H1 (cell line): ENCODE measurements around the gene AP2A2. TPM values are rescaled to one million over a fixed set of nuclear protein-coding genes. Genes with fewer than 3 reads are reported as not detected.

Experiments
- BACH1 ChIP-seq: IDR thresholded peaks from 2 replicates; pipeline ENCODE4 v1.6.1; 2012; ENCODE audit warnings: low read length, improper control_type of control experiment
- CBX8 ChIP-seq: fragments of 300-800, 300-1000 bp; sonication (generic); IDR thresholded peaks from 2 replicates; pipeline ENCODE4 v1.7.1; 2016; ENCODE audit warnings: low read depth, low read length, borderline replicate concordance
- CTBP2 ChIP-seq: IDR thresholded peaks from 2 replicates; pipeline ENCODE4 v1.7.0; 2011; ENCODE audit warnings: borderline replicate concordance, mild to moderate bottlenecking, moderate library complexity, mixed read lengths, low read length; ENCODE audit not compliant: insufficient read depth, insufficient read length
- PHF8 ChIP-seq: fragments of 200-600 bp; sonication (generic); conservative IDR thresholded peaks from 2 replicates; pipeline ENCODE4 v1.7.1; 2012; ENCODE audit warnings: low read depth, mild to moderate bottlenecking, inconsistent platforms, low read length, moderate library complexity
- SP1 ChIP-seq: IDR thresholded peaks from 2 replicates; pipeline ENCODE4 v1.6.1; 2011; ENCODE audit warnings: low read depth, low read length
- TCF12 ChIP-seq: IDR thresholded peaks from 2 replicates; pipeline ENCODE4 v1.6.1; 2011; ENCODE audit warnings: low read depth, mild to moderate bottlenecking, low read length
- polyA plus RNA-seq, 7 experiments: library from polyadenylated mRNA; depleted of rRNA in 3 of 7; stranded (reverse) in 5 of 7; unstranded in 2 of 7; fragments of >200 nt in 5 of 7; fragments of 200-250 nt in 2 of 7; gene quantifications; 1 replicate in 5 of 7; 2 replicates in 1 of 7; 4 replicates in 1 of 7; pipeline versions ENCODE4 v1.2.1 to v1.2.3, GENCODE V29; 2011 to 2013; ENCODE audit warnings: missing spikeins in 2 of 7, mixed read lengths in 2 of 7
- total RNA-seq: library from RNA; stranded (reverse); fragmentation: NEBNext Ultra II Directional; extraction: Animal tissue kit (Norgen Biotek cat#: 25700); gene quantifications from 2 replicates; pipeline ENCODE4 v1.2.1, GENCODE V29; 2021

The AP2A2 gene
- total and polyA plus RNA-seq, 2 of the 8 experiments (the other 6 are each of a cell fraction or from before 2014, with no cell fraction given): 50.0 to 65.0 TPM

- TF ChIP-seq CTBP2: no peak
- TF ChIP-seq CBX8: no peak
- no peak for TF ChIP-seq PHF8
- TF ChIP-seq BACH1: no peak
- no peak for TF ChIP-seq TCF12
- no peak for TF ChIP-seq SP1
These were observed 8.9 kb downstream of the AP2A2 start (continued) for GRCh38 chr11:934527-934926.
